Skeletal muscle satellite cell (primary cell): ENCODE data around the gene ERF.

Source experiments
- H3K27me3 ChIP-seq: 2 replicates; pipeline ENCODE4 v1.7.0; 2013; ENCODE audit warnings: low read length; ENCODE audit not compliant: control insufficient read depth, insufficient read depth
- H3K36me3 ChIP-seq: 2 replicates; pipeline ENCODE4 v1.7.0; 2013; ENCODE audit warnings: mild to moderate bottlenecking, control low read depth, low read length; ENCODE audit not compliant: insufficient read depth
- H3K4me1 ChIP-seq: 2 replicates; pipeline ENCODE4 v1.7.0; 2013; ENCODE audit warnings: low read length; ENCODE audit not compliant: control insufficient read depth, insufficient read depth
- H3K4me2 ChIP-seq: 2 replicates; pipeline ENCODE4 v1.7.0; 2013; ENCODE audit warnings: mild to moderate bottlenecking, low read length
- H3K4me3 ChIP-seq: 2 replicates; pipeline ENCODE4 v1.7.0; 2013; ENCODE audit warnings: low read length
- H3K9ac ChIP-seq: 2 replicates; pipeline ENCODE4 v1.7.0; 2013; ENCODE audit warnings: mild to moderate bottlenecking, low read depth, low read length, moderate library complexity
- H3K9me3 ChIP-seq: replicated peaks from 2 replicates; pipeline ENCODE4 v1.7.0; 2013; ENCODE audit warnings: mild to moderate bottlenecking, control low read depth, low read length

The ERF gene

GRCh38 chr19:42292042-42292960 lies 37.4 kb upstream of the ERF start:
- peaks cover 86% of the 10 kb centered on the region for H3K36me3 ChIP-seq
- H3K9ac ChIP-seq = no peak overlapping the region

GRCh38 chr19:42291435-42291810 lies 36.5 kb upstream of the ERF start:
- Histone ChIP-seq H3K27me3 (no peaks in the 10 kb centered on the region), H3K4me3 (no peak overlapping the region), H3K4me1 (no peaks in the 10 kb centered on the region), H3K4me2 (no peak overlapping the region), H3K9ac (no peak overlapping the region), H3K9me3 (no peaks in the 10 kb centered on the region), H3K36me3 (peaks cover 84% of the 10 kb centered on the region)

More at GRCh38 chr19:42292042-42292960, 37.4 kb upstream of the ERF start:
- Histone ChIP-seq H3K4me1 (no peaks in the 10 kb centered on the region), H3K27me3 (no peaks in the 10 kb centered on the region), H3K9me3 (no peaks in the 10 kb centered on the region), H3K4me3 (no peak overlapping the region), H3K4me2 (no peak overlapping the region)

- no peak overlapping the region for H3K4me3 ChIP-seq
Observed at GRCh38 chr19:42290523-42291434, 35.9 kb upstream of the ERF start.

GRCh38 chr19:42290136-42290522 lies 35.2 kb upstream of the ERF start:
- H3K9me3 ChIP-seq = no peaks in the 10 kb centered on the region
- no peak overlapping the region for H3K9ac ChIP-seq
- H3K36me3 ChIP-seq = peaks cover 77% of the 10 kb centered on the region
- no peak overlapping the region for H3K4me2 ChIP-seq
- H3K4me1 ChIP-seq = peaks cover 12% of the 10 kb centered on the region
- H3K4me3 ChIP-seq = no peak overlapping the region
- H3K27me3 ChIP-seq = no peaks in the 10 kb centered on the region

More at GRCh38 chr19:42290523-42291434, 35.9 kb upstream of the ERF start:
- Histone ChIP-seq H3K36me3 (peaks cover 80% of the 10 kb centered on the region), H3K9me3 (no peaks in the 10 kb centered on the region), H3K4me1 (peaks cover 6% of the 10 kb centered on the region), H3K4me2 (no peak overlapping the region), H3K9ac (no peak overlapping the region), H3K27me3 (no peaks in the 10 kb centered on the region)

GRCh38 chr19:42289556-42290041 lies 34.7 kb upstream of the ERF start:
- Histone ChIP-seq H3K4me1 (peaks cover 16% of the 10 kb centered on the region), H3K4me3 (no peak overlapping the region), H3K27me3 (no peaks in the 10 kb centered on the region), H3K9me3 (no peaks in the 10 kb centered on the region), H3K4me2 (no peak overlapping the region), H3K9ac (no peak overlapping the region), H3K36me3 (peaks cover 77% of the 10 kb centered on the region)

GRCh38 chr19:42288881-42289555 lies 34.1 kb upstream of the ERF start:
- H3K36me3 ChIP-seq = peaks cover 71% of the 10 kb centered on the region
- peaks cover 16% of the 10 kb centered on the region for H3K4me1 ChIP-seq
- no peaks in the 10 kb centered on the region for H3K27me3 ChIP-seq
- H3K4me2 ChIP-seq = no peak overlapping the region
- no peaks in the 10 kb centered on the region for H3K9me3 ChIP-seq
- H3K9ac ChIP-seq = no peak overlapping the region
- no peak overlapping the region for H3K4me3 ChIP-seq

GRCh38 chr19:42288387-42288786 lies 33.5 kb upstream of the ERF start:
- Histone ChIP-seq H3K9ac (no peak overlapping the region), H3K9me3 (no peaks in the 10 kb centered on the region), H3K4me3 (no peak overlapping the region), H3K27me3 (no peaks in the 10 kb centered on the region), H3K4me1 (peaks cover 17% of the 10 kb centered on the region), H3K36me3 (peaks cover 66% of the 10 kb centered on the region), H3K4me2 (no peak overlapping the region)

- no peak overlapping the region for H3K4me2 ChIP-seq
- no peak overlapping the region for H3K9ac ChIP-seq
- H3K27me3 ChIP-seq = no peaks in the 10 kb centered on the region
- no peaks in the 10 kb centered on the region for H3K9me3 ChIP-seq
- peaks cover 23% of the 10 kb centered on the region for H3K4me1 ChIP-seq
- H3K36me3 ChIP-seq = peaks cover 60% of the 10 kb centered on the region
- H3K4me3 ChIP-seq = no peak overlapping the region
Observed at GRCh38 chr19:42287827-42288107, 32.8 kb upstream of the ERF start.

GRCh38 chr19:42287017-42287826 lies 32.3 kb upstream of the ERF start:
- Histone ChIP-seq H3K36me3 (peaks cover 54% of the 10 kb centered on the region), H3K4me1 (peaks cover 29% of the 10 kb centered on the region), H3K4me2 (no peak overlapping the region), H3K4me3 (no peak overlapping the region), H3K9me3 (no peaks in the 10 kb centered on the region), H3K27me3 (no peaks in the 10 kb centered on the region), H3K9ac (no peak overlapping the region)

GRCh38 chr19:42286349-42287016 lies 31.6 kb upstream of the ERF start:
- Histone ChIP-seq H3K9ac (peak overlapping the region; percentile 22), H3K4me3 (no peak overlapping the region), H3K36me3 (peaks cover 47% of the 10 kb centered on the region), H3K4me2 (peak overlapping the region; percentile 98), H3K9me3 (no peaks in the 10 kb centered on the region), H3K27me3 (no peaks in the 10 kb centered on the region), H3K4me1 (peaks cover 36% of the 10 kb centered on the region)
